ENCODE measurements around the gene PRAMEF5. TPM values are rescaled to one million over a fixed set of nuclear protein-coding genes. Genes with fewer than 3 reads are reported as not detected.

PRAMEF5 gene
- total RNA-seq, 1 experiment from 2014 or later = not detected

Other genes starting within 250 kb of the PRAMEF5 start
- gene PRAMEF27, start 197.6 kb upstream of the PRAMEF5 start, total RNA-seq (2014; rRNA removed; shearing (Covaris generic)) = not detected in 2 replicates
- not detected in 2 replicates for gene HNRNPCL3, start 193.4 kb upstream of the PRAMEF5 start, total RNA-seq (2014; rRNA removed; shearing (Covaris generic))
- not detected in 2 replicates for gene PRAMEF25, start 183.4 kb upstream of the PRAMEF5 start, total RNA-seq (2014; rRNA removed; shearing (Covaris generic))
- not detected in 2 replicates for gene HNRNPCL2, start 137.3 kb upstream of the PRAMEF5 start, total RNA-seq (2014; rRNA removed; shearing (Covaris generic))
- gene PRAMEF26, start 98.2 kb upstream of the PRAMEF5 start, total RNA-seq (2014; rRNA removed; shearing (Covaris generic)) = not detected in 2 replicates
- not detected in 2 replicates for gene HNRNPCL4, start 88.6 kb upstream of the PRAMEF5 start, total RNA-seq (2014; rRNA removed; shearing (Covaris generic))
- not detected in 2 replicates for gene PRAMEF9, start 82.3 kb upstream of the PRAMEF5 start, total RNA-seq (2014; rRNA removed; shearing (Covaris generic))
- not detected in 2 replicates for gene PRAMEF13, start 52.8 kb upstream of the PRAMEF5 start, total RNA-seq (2014; rRNA removed; shearing (Covaris generic))
- not detected in 2 replicates for gene PRAMEF18, start 28.0 kb upstream of the PRAMEF5 start, total RNA-seq (2014; rRNA removed; shearing (Covaris generic))
- gene PRAMEF8, start 30.9 kb downstream of the PRAMEF5 start, total RNA-seq (2014; rRNA removed; shearing (Covaris generic)) = not detected in 2 replicates
- not detected in 2 replicates for gene PRAMEF33, start 49.3 kb downstream of the PRAMEF5 start, total RNA-seq (2014; rRNA removed; shearing (Covaris generic))
- not detected in 2 replicates for gene PRAMEF15, start 61.4 kb downstream of the PRAMEF5 start, total RNA-seq (2014; rRNA removed; shearing (Covaris generic))
- not detected in 2 replicates for gene PRAMEF14, start 92.9 kb downstream of the PRAMEF5 start, total RNA-seq (2014; rRNA removed; shearing (Covaris generic))
- gene PRAMEF19, start 117.7 kb downstream of the PRAMEF5 start, total RNA-seq (2014; rRNA removed; shearing (Covaris generic)) = not detected in 2 replicates
- not detected in 2 replicates for gene PRAMEF17, start 135.4 kb downstream of the PRAMEF5 start, total RNA-seq (2014; rRNA removed; shearing (Covaris generic))
- gene PRAMEF20, start 156.3 kb downstream of the PRAMEF5 start, total RNA-seq (2014; rRNA removed; shearing (Covaris generic)) = not detected in 2 replicates

Measured in H7 (cell line).